Parathyroid adenoma (tissue), 2 donors: ENCODE results near the gene POTEJ.
"Not testable (repeated sequence)": the region's sequence is repeated elsewhere in the genome, so short reads cannot be mapped to it uniquely, and the experiment has no call there.

Experiments
- H2AFZ ChIP-seq: fragments of 300-600 bp; sonication (generic); one replicate; pipeline ENCODE4 v1.7.0; 2017; ENCODE audit warnings: antibody characterized with exemption, mild to moderate bottlenecking
- H3K27ac ChIP-seq: fragments of 300-600 bp; sonication (generic); one replicate; pipeline ENCODE4 v1.7.0; 2017
- H3K27me3 ChIP-seq: fragments of 300-600 bp; sonication (generic); one replicate; pipeline ENCODE4 v1.7.0; 2017; ENCODE audit warnings: low read length; ENCODE audit not compliant: control insufficient read depth, insufficient read depth
- H3K36me3 ChIP-seq: fragments of 300-600 bp; sonication (generic); one replicate; pipeline ENCODE4 v1.7.0; 2017; ENCODE audit warnings: low read length; ENCODE audit not compliant: control insufficient read depth, insufficient read depth
- H3K4me1 ChIP-seq: fragments of 300-600 bp; sonication (generic); one replicate; pipeline ENCODE4 v1.7.0; 2017; ENCODE audit warnings: control low read depth
- H3K4me2 ChIP-seq: fragments of 300-600 bp; sonication (generic); one replicate; pipeline ENCODE4 v1.7.0; 2017; ENCODE audit warnings: low read length
- H3K4me3 ChIP-seq: fragments of 300-600 bp; sonication (generic); one replicate; pipeline ENCODE4 v1.7.0; 2017; ENCODE audit warnings: low read depth, low read length
- H3K79me2 ChIP-seq: fragments of 300-600 bp; sonication (generic); one replicate; pipeline ENCODE4 v1.7.0; 2017; ENCODE audit warnings: control low read depth
- H3K9ac ChIP-seq: fragments of 300-600 bp; sonication (generic); one replicate; pipeline ENCODE4 v1.7.0; 2017; ENCODE audit warnings: mild to moderate bottlenecking
- H3K9me3 ChIP-seq: fragments of 300-600 bp; sonication (generic); one replicate; pipeline ENCODE4 v1.7.0; 2017; ENCODE audit warnings: low read length; ENCODE audit not compliant: control insufficient read depth
- donor health status: primary hyperparathyroidism.

POTEJ gene

DNA sequence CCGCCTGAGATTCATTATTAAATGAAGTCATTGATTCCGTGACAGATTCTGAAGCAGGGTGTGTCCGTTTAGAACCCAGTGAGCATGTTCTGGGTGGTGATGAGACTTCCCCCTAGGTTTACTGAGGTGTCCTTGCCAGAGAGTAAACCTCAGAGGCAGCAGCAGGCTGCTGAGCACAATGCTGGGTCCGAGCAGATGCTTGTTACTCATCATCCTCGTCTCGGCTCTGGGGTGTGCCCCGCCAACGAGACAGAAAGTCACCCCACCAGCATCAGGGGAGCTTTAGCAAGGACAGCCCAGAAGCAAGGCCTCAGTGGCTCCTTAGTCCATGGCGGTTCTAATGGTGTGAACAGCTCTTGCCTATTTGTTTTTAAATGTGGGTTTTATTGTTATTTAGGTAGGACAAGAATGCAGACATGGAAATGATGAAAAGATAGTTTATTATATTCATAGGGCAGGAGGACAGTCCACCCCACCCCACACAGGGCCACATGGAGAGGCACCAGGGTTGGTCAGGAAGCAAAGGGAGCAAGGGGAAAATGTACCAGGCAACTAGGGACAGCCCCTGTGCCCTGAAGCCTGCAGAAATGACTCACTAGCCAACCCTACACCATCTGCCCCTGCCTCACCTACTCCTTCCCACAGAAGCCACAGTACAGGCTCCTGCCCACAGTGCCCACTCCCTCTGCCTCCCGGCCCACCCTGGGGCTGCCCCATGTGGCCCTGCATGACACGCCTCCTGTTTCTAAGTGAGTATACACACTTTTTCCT is 22.4 kb upstream of the POTEJ start:
- not testable (repeated sequence) for H3K4me3 ChIP-seq, H3K4me2 ChIP-seq, H3K27me3 ChIP-seq, H3K4me1 ChIP-seq, H3K27ac ChIP-seq, H2AFZ ChIP-seq, H3K36me3 ChIP-seq, H3K79me2 ChIP-seq, H3K9ac ChIP-seq, H3K9me3 ChIP-seq

- H3K4me3 ChIP-seq, H3K4me2 ChIP-seq, H3K4me1 ChIP-seq, H3K27ac ChIP-seq, H3K27me3 ChIP-seq, H3K9me3 ChIP-seq, H2AFZ ChIP-seq, H3K36me3 ChIP-seq, H3K9ac ChIP-seq, H3K79me2 ChIP-seq: not testable (repeated sequence)
These were observed 20.9 kb upstream of the POTEJ start for GRCh38 chr2:130590170-130590841.

- not testable (repeated sequence) for H2AFZ ChIP-seq, H3K9ac ChIP-seq, H3K79me2 ChIP-seq, H3K4me3 ChIP-seq, H3K27me3 ChIP-seq, H3K4me2 ChIP-seq, H3K4me1 ChIP-seq, H3K27ac ChIP-seq, H3K9me3 ChIP-seq, H3K36me3 ChIP-seq
These were observed 20.3 kb upstream of the POTEJ start for GRCh38 chr2:130590842-130591359.

GRCh38 chr2:130592791-130593414 is 18.3 kb upstream of the POTEJ start:
- H3K27ac ChIP-seq, H3K9ac ChIP-seq, H3K4me1 ChIP-seq, H3K4me2 ChIP-seq, H3K36me3 ChIP-seq, H3K79me2 ChIP-seq, H2AFZ ChIP-seq, H3K9me3 ChIP-seq, H3K4me3 ChIP-seq, H3K27me3 ChIP-seq: not testable (repeated sequence)

GRCh38 chr2:130594011-130594410 is 17.2 kb upstream of the POTEJ start:
- H3K9me3 ChIP-seq, H3K4me2 ChIP-seq: not testable (repeated sequence)

DNA sequence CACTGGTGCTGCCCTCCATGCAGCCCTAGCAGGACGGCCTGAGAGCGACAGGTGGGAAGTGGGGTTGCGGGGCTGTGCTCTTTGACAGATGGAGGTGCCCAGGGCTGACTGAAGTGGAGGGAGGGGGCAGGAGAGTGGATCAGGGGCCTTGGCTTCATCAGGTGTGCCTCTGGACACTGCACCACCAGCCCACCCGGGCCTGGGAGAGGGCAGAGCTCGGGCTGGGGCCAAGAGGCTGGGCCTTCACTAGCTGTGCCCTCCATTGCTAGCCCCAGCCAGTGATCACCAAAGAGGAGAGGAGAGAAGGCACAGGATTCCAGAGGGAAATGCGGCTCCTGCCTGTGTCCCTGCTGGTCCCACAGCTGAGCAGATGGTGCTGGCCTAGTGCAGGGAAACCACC is 14.5 kb upstream of the POTEJ start:
- H3K27me3 ChIP-seq = not testable (repeated sequence)

More at GRCh38 chr2:130594011-130594410, 17.2 kb upstream of the POTEJ start:
- H3K4me3 ChIP-seq, H3K27me3 ChIP-seq, H3K27ac ChIP-seq, H3K36me3 ChIP-seq, H3K9ac ChIP-seq, H3K79me2 ChIP-seq, H3K4me1 ChIP-seq, H2AFZ ChIP-seq: not testable (repeated sequence)

GRCh38 chr2:130597994-130598393 is 13.2 kb upstream of the POTEJ start:
- not testable (repeated sequence) for H2AFZ ChIP-seq, H3K27ac ChIP-seq, H3K36me3 ChIP-seq

More for the DNA sequence above, 14.5 kb upstream of the POTEJ start:
- H3K27ac ChIP-seq, H3K4me3 ChIP-seq, H2AFZ ChIP-seq, H3K9me3 ChIP-seq, H3K4me2 ChIP-seq, H3K79me2 ChIP-seq, H3K36me3 ChIP-seq, H3K4me1 ChIP-seq, H3K9ac ChIP-seq: not testable (repeated sequence)

DNA sequence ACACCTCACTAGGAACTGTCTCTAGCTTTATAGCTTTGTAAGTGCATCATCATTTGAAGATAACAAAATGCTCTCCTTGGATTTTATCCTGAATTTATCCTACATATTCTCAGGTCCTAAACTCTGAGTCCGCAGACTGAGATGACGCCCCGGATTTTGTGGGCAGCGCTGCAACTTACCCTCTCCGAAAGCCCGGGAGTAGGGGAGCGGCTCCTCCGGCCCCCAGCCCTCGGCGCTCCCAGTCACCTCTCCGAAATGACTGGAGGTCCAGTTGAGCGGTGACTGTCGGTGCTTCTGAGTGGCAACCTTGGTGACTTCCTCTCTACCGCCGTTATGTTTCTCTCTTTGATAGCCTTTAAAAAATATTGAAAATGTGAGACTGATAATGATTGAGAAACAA is 12.8 kb upstream of the POTEJ start:
- not testable (repeated sequence) for H3K9me3 ChIP-seq, H3K9ac ChIP-seq, H3K27me3 ChIP-seq, H3K79me2 ChIP-seq, H3K36me3 ChIP-seq, H3K4me2 ChIP-seq, H2AFZ ChIP-seq, H3K4me1 ChIP-seq, H3K27ac ChIP-seq, H3K4me3 ChIP-seq

More at GRCh38 chr2:130597994-130598393, 13.2 kb upstream of the POTEJ start:
- H3K9me3 ChIP-seq, H3K27me3 ChIP-seq, H3K4me3 ChIP-seq, H3K79me2 ChIP-seq, H3K9ac ChIP-seq, H3K4me1 ChIP-seq, H3K4me2 ChIP-seq: not testable (repeated sequence)

DNA sequence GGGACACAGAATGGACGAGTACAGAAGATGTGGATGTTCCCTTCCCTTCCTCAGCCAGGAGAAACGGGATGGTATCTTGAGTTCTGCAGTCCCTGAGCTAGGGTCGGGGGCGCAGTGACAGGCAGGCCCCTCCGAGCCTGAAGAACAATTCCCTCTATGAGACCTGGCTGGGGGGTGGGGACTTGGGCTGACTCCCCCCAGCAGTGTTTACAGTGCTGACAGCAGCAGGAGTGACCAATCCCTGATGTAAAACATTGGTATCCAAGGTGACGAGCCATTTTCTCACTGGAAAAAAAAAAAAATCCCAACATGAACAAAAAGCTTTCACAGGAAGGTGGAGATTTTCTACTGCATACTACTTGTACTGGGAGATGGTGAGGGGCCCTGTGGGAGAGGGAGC is 11.8 kb upstream of the POTEJ start, which contains the start of gene CFC1:
Gene CFC1, minus strand, starts transcription at position 183 of the 400 bp plus-strand sequence. CDS start 288 bp downstream, outside the sequence.
- H2AFZ ChIP-seq, H3K9ac ChIP-seq, H3K9me3 ChIP-seq, H3K4me1 ChIP-seq, H3K27ac ChIP-seq, H3K4me3 ChIP-seq, H3K79me2 ChIP-seq, H3K27me3 ChIP-seq, H3K36me3 ChIP-seq, H3K4me2 ChIP-seq: not testable (repeated sequence)

GRCh38 chr2:130599926-130600325 is 11.3 kb upstream of the POTEJ start:
- not testable (repeated sequence) for H3K9me3 ChIP-seq, H3K4me2 ChIP-seq, H3K9ac ChIP-seq, H3K36me3 ChIP-seq, H3K79me2 ChIP-seq, H2AFZ ChIP-seq, H3K27ac ChIP-seq, H3K4me3 ChIP-seq, H3K27me3 ChIP-seq, H3K4me1 ChIP-seq
